GM23338 (cell line): Measurements from ENCODE around the gene IL36RN. TPM values are rescaled to one million over a fixed set of nuclear protein-coding genes. Genes with fewer than 3 reads are reported as not detected.

Source experiments
- ATAC-seq: fragments of 200-7000 bp; cut with Tn5 transposase; 3 replicates; pipeline ENCODE4 v1.9.1; 2020
- DNase-seq: peaks from one replicate; pipeline ENCODE4 v3.0.0-alpha.2; 2015; ENCODE audit warnings: low spot score
- H2AFZ ChIP-seq: fragments of 200-600 bp; sonication (generic); 2 replicates; pipeline ENCODE4 v1.8.0; 2016; ENCODE audit warnings: antibody characterized with exemption, mild to moderate bottlenecking, moderate library complexity
- H3F3A ChIP-seq: fragments of 200-600 bp; sonication (generic); replicated peaks from 2 replicates; pipeline ENCODE4 v1.8.0; 2017; ENCODE audit warnings: antibody characterized with exemption, mixed run types, low read depth
- H3K27ac ChIP-seq: fragments of 200-600 bp; sonication (generic); 2 replicates; pipeline ENCODE4 v1.6.1; 2016; ENCODE audit warnings: low read depth
- H3K27me3 ChIP-seq: fragments of 200-600 bp; sonication (generic); 2 replicates; pipeline ENCODE4 v1.8.0; 2016; ENCODE audit warnings: mild to moderate bottlenecking, mixed run types, moderate library complexity; ENCODE audit not compliant: insufficient read depth
- H3K36me3 ChIP-seq: fragments of 200-600 bp; sonication (generic); 2 replicates; pipeline ENCODE4 v1.8.0; 2016; ENCODE audit warnings: mild to moderate bottlenecking; ENCODE audit not compliant: insufficient read depth
- H3K4me1 ChIP-seq: fragments of 200-600 bp; sonication (generic); 2 replicates; pipeline ENCODE4 v1.8.0; 2016; ENCODE audit warnings: mild to moderate bottlenecking, moderate library complexity; ENCODE audit not compliant: insufficient read depth
- H3K4me2 ChIP-seq: fragments of 200-600 bp; sonication (generic); 2 replicates; pipeline ENCODE4 v1.7.1; 2017; ENCODE audit warnings: mixed run types
- H3K4me3 ChIP-seq: fragments of 200-600 bp; sonication (generic); 2 replicates; pipeline ENCODE4 v1.6.1; 2016; ENCODE audit warnings: mixed run types
- H3K79me2 ChIP-seq: fragments of 200-600 bp; sonication (generic); replicated peaks from 2 replicates; pipeline ENCODE4 v1.8.0; 2017; ENCODE audit warnings: mild to moderate bottlenecking; ENCODE audit not compliant: insufficient read depth
- H3K9me2 ChIP-seq: fragments of 200-600 bp; sonication (generic); 2 replicates; pipeline ENCODE4 v1.8.0; 2017; ENCODE audit not compliant: insufficient read depth
- H4K20me1 ChIP-seq: fragments of 200-600 bp; sonication (generic); replicated peaks from 2 replicates; pipeline ENCODE4 v1.8.0; 2017; ENCODE audit warnings: mild to moderate bottlenecking; ENCODE audit not compliant: insufficient read depth
- H3K27ac Mint-ChIP-seq: 2 replicates; pipeline ENCODE4 v1.8.0; 2020; ENCODE audit warnings: inconsistent platforms, mild to moderate bottlenecking, moderate library complexity, mixed read lengths
- H3K27me3 Mint-ChIP-seq: 3 replicates; pipeline ENCODE4 v1.8.0; 2022; ENCODE audit warnings: low read depth, mild to moderate bottlenecking, moderate library complexity, mixed read lengths, inconsistent platforms; ENCODE audit not compliant: insufficient read depth, poor library complexity
- H3K36me3 Mint-ChIP-seq: 3 replicates; pipeline ENCODE4 v1.8.0; 2021; ENCODE audit warnings: low read depth, mild to moderate bottlenecking, inconsistent platforms, moderate library complexity, mixed read lengths
- H3K4me1 Mint-ChIP-seq: 3 replicates; pipeline ENCODE4 v1.8.0; 2020; ENCODE audit warnings: mild to moderate bottlenecking, inconsistent platforms, mixed read lengths
- H3K4me3 Mint-ChIP-seq: 3 replicates; pipeline ENCODE4 v1.8.0; 2021; ENCODE audit warnings: moderate library complexity, mild to moderate bottlenecking, inconsistent platforms, mixed read lengths
- H3K9me3 Mint-ChIP-seq: 3 replicates; pipeline ENCODE4 v1.8.0; 2020; ENCODE audit warnings: moderate library complexity, mild to moderate bottlenecking, inconsistent platforms, mixed read lengths
- CREB1 ChIP-seq: fragments of 250-450 bp; sonication (Bioruptor Pico); IDR thresholded peaks from 2 replicates; pipeline ENCODE4 v1.5.0; 2020; ENCODE audit warnings: low read depth, mild to moderate bottlenecking, moderate library complexity
- CTCF ChIP-seq, 2 experiments: fragments of 200-600 bp in 1 of 2; sonication (generic) in 1 of 2; conservative IDR thresholded peaks; 2 replicates each; pipeline versions ENCODE4 v1.5.1 to v1.6.1; 2016 to 2017; ENCODE audit warnings: antibody characterized with exemption in 2 of 2, low read depth in 2 of 2, mild to moderate bottlenecking in 2 of 2, moderate library complexity in 1 of 2
- ETS1 ChIP-seq: IDR thresholded peaks from 2 replicates; pipeline ENCODE4 v1.6.1; 2016; ENCODE audit warnings: antibody characterized with exemption
- EZH2 ChIP-seq: fragments of 200-600 bp; sonication (generic); IDR thresholded peaks from one replicate; pipeline ENCODE4 v1.8.0; 2017; ENCODE audit warnings: antibody characterized with exemption, mild to moderate bottlenecking, low read depth; ENCODE audit not compliant: unreplicated experiment
- EZH2phosphoT487 ChIP-seq: fragments of 200-600 bp; sonication (generic); IDR thresholded peaks from one replicate; pipeline ENCODE4 v1.8.1; 2018; ENCODE audit warnings: antibody characterized with exemption; ENCODE audit not compliant: unreplicated experiment
- JUNB ChIP-seq: IDR thresholded peaks from one replicate; pipeline ENCODE4 v1.6.1; 2016; ENCODE audit warnings: antibody characterized with exemption; ENCODE audit not compliant: unreplicated experiment
- NANOG ChIP-seq: IDR thresholded peaks from 2 replicates; pipeline ENCODE4 v1.6.1; 2016; ENCODE audit warnings: antibody characterized with exemption, borderline replicate concordance
- POLR2AphosphoS5 ChIP-seq: IDR thresholded peaks from 2 replicates; pipeline ENCODE4 v1.6.1; 2016; ENCODE audit warnings: antibody characterized with exemption, low read depth
- REST ChIP-seq: IDR thresholded peaks from one replicate; pipeline ENCODE4 v1.6.1; 2018; ENCODE audit warnings: antibody characterized with exemption; ENCODE audit not compliant: unreplicated experiment
- STAT1 ChIP-seq: IDR thresholded peaks from one replicate; pipeline ENCODE4 v1.6.1; 2016; ENCODE audit warnings: antibody characterized with exemption; ENCODE audit not compliant: unreplicated experiment
- ZNF114 ChIP-seq: fragments of 250-450 bp; sonication (Bioruptor Pico); IDR thresholded peaks from 2 replicates; pipeline ENCODE4 v1.5.0; 2020; ENCODE audit warnings: mild to moderate bottlenecking, moderate library complexity
- ZNF331 ChIP-seq: fragments of 250-450 bp; sonication (Bioruptor Pico); IDR thresholded peaks from 2 replicates; pipeline ENCODE4 v1.5.0; 2020; ENCODE audit warnings: low read depth, mild to moderate bottlenecking, moderate library complexity
- ZNF462 ChIP-seq: fragments of 250-450 bp; sonication (Bioruptor Pico); IDR thresholded peaks from 2 replicates; pipeline ENCODE4 v1.5.0; 2020; ENCODE audit warnings: mild to moderate bottlenecking, moderate library complexity
- polyA plus RNA-seq: library from polyadenylated mRNA; unstranded; fragments of >200 nt; fragmentation: Nextera tagmentation; extraction: Ambion mirVana; gene quantifications from 2 replicates; pipeline ENCODE4 v1.2.1, GENCODE V29; 2016
- total RNA-seq: library from RNA; depleted of rRNA; stranded (reverse); fragments of >200 nt; shearing (Covaris generic); gene quantifications from 2 replicates; pipeline ENCODE4 v1.2.3, GENCODE V29; 2014

Gene IL36RN
- total and polyA plus RNA-seq, 2 experiments from 2014 or later: not detected

- Mint-ChIP-seq H3K27ac (no peak overlapping the region), H3K4me3 (no peak overlapping the region), H3K27me3 (peaks cover 4% of the 10 kb centered on the region), H3K9me3 (peaks cover 8% of the 10 kb centered on the region; the same call in 2 of the 3 replicates), H3K4me1 (no peaks in the 10 kb centered on the region), H3K36me3 (peaks cover 3% of the 10 kb centered on the region; the same call in 1 of the 3 replicates)
- no peak overlapping the region for H2AFZ ChIP-seq
- ATAC-seq (no peak), DNase-seq (no peak)
- no peak overlapping the region for H3K4me3 ChIP-seq
- no peaks in the 10 kb centered on the region for H3F3A ChIP-seq
- H3K36me3 ChIP-seq: no peaks in the 10 kb centered on the region
- H4K20me1 ChIP-seq: no peaks in the 10 kb centered on the region
- H3K9me2 ChIP-seq: 0 out of 2 replicates have a peak, but pooled peaks cover 4% of the 10 kb centered on the region
- H3K27me3 ChIP-seq: no peaks in the 10 kb centered on the region
- H3K27ac ChIP-seq: no peak overlapping the region
- TF ChIP-seq EZH2phosphoT487 (no peak), REST (no peak), STAT1 (no peak), JUNB (no peak), POLR2AphosphoS5 (no peak), ZNF331 (no peak), ZNF462 (CRISPR knock-in tag) (no peak), EZH2 (no peak), CTCF (conservative IDR thresholded peaks at IDR 0.05; ENCODE audit: low read depth in 2 of 2) (no peak), NANOG (no peak), ZNF114 (no peak), ETS1 (no peak), CREB1 (no peak)
- H3K4me1 ChIP-seq: no peaks in the 10 kb centered on the region
- H3K79me2 ChIP-seq: no peaks in the 10 kb centered on the region
- no peak overlapping the region for H3K4me2 ChIP-seq
Measured at GRCh38 chr2:113013336-113013661, 45.7 kb upstream of the IL36RN start.
